ENCODE data around the gene APOBEC3B. TPM values are rescaled to one million over a fixed set of nuclear protein-coding genes. Genes with fewer than 3 reads are reported as not detected.

The APOBEC3B gene
- total RNA-seq = 0.30 and 2.8 TPM in 2 replicates

DNA sequence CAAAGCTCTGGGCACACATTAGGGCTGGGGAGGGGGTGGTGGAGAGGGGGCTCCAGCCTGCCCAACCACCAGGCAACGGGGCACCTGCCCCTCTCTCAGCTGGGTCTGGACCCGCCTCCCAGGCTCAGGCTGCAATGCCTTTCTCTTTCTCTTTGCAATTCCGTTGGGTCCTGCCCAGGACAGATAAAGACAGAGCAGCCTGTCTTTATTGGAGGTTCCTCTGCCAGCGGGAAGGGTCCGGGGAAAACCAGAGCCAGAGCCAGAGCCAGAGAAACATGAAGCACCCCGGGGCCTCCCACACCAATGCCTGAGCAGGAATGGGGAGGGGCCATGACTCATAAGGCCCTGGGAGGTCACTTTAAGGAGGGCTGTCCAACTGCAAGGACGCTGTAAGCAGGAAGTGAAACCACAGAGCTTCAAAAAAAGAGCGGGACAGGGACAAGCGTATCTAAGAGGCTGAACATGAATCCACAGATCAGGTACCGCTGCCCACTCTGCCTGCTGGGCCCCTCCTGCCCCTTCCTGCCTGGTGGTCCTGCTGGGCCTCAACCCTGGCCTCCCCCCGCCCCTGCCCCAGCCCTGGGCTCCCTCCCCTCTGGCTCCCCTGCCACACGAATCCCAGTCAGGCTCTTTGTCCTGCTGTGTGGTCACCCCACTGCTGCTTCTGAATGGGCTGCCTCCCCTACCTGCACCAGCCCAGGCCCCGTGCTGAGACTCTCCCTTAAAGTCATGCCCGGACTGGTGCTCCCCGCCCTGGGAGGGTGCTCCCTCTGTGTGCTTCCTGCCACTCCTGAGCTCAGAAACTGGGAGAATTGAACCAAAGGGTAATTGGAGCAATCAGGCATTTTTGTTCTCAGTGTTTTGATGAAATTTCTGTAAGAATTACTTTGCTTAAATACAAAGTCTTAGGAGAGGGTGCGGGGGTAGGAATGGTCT is at the start of gene APOBEC3B:
Gene APOBEC3B (plus strand): TSS at position 356 of the 936 bp plus-strand sequence. CDS start 107 bp downstream, at position 463.

DNA sequence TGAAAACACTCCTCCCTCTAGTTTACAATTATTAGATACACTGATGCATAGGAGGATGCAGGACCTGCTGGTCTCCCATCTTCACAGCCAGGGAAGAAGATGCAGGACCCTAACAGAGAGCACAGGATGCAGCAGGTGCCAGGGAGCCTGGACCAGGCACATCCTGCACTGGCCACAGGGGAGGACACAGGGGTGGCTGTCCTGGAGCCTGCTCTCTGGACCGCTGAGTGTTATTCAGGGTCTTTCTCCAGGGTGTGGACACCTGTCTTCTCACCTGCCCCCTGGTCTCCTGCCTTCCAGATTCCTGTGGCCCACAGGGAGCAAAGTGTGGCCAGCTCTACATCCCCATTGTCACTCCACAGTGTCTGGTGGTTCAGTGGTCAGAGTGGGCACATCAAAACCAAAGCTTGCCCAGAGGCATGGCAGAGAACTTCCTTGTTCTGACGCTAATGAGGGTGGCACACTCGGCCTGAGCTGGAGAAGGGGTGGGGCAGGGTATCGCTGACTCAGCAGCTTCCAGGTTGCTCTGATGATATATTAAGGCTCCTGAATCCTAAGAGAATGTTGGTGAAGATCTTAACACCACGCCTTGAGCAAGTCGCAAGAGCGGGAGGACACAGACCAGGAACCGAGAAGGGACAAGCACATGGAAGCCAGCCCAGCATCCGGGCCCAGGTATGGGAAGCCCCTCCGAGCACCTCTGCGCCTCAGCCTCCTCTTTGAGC is 24.9 kb upstream of the APOBEC3B start, which contains the start of gene APOBEC3A:
Gene APOBEC3A (plus strand): TSS at position 564 of the 725 bp plus-strand sequence. CDS start 83 bp downstream, at position 647.

DNA sequence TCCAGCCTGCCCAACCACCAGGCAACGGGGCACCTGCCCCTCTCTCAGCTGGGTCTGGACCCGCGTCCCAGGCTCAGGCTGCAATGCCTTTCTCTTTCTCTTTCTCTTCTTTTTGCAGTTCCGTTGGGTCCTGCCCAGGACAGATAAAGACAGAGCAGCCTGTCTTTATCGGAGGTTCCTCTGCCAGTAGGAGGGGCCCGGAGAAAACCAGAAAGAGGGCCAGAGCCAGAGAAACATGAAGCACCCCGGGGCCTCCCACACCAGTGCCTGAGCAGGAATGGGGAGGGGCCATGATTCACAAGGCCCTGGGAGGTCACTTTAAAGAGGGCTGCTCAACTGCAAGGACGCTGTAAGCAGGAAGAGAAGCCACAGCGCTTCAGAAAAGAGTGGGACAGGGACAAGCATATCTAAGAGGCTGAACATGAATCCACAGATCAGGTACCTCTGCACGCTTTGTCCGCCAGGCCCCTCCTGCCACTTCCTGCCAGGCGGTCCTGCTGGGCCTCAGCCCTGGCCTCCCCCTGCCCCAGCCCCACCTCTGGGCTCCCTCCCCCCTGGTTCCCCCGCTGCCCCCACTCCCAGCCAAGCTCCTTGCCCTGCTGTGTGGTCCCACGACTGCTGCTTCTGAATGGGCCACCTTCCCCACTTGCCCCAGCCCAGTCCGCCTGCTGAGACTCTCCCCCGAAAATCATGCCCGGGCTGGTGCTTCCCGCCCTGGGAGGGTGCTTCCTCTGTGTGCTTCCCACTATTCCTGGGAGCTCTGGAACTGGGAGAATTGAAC is 32.0 kb downstream of the APOBEC3B start, which contains the start of gene APOBEC3C:
Gene APOBEC3C (plus strand): TSS at position 316 of the 781 bp plus-strand sequence. CDS start 106 bp downstream, at position 422.

DNA sequence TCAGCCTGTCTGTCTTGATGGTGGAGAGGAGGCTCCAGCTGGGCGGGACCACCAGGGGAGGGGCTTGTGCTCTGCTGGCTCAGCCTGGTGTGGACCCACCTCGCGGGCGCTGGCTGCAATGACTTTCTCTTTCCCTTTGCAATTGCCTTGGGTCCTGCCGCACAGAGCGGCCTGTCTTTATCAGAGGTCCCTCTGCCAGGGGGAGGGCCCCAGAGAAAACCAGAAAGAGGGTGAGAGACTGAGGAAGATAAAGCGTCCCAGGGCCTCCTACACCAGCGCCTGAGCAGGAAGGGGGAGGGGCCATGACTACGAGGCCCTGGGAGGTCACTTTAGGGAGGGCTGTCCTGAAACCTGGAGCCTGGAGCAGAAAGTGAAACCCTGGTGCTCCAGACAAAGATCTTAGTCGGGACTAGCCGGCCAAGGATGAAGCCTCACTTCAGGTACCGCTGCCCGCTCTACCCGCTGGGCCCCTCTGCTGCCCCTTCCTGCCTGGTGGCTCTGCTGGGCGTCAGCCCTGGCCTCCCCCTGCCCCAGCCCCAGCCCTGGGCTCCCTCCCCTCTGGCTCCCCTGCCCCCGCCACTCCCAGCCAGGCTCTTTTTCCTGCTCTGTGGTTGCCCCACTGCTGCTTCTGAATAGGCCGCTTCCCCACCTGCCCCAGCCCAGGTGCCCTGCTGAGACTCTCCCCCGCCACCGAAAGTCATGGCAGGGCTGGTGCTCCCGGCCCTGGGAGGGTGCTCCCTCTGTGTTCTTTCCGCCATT is 58.6 kb downstream of the APOBEC3B start, which contains the start of gene APOBEC3F:
Gene APOBEC3F (plus strand): TSS at position 327 of the 759 bp plus-strand sequence. CDS start 97 bp downstream, at position 424.

Other genes starting within 250 kb of the APOBEC3B start
- gene SUN2, start 226.3 kb upstream of the APOBEC3B start, total RNA-seq = 83.4 and 109 TPM in 2 replicates
- gene DNAL4, start 188.2 kb upstream of the APOBEC3B start, total RNA-seq = 18.7 and 22.3 TPM in 2 replicates
- 17.2 and 38.4 TPM in 2 replicates for gene NPTXR, start 138.3 kb upstream of the APOBEC3B start, total RNA-seq
- 31.2 and 48.6 TPM in 2 replicates for gene CBX6, start 110.1 kb upstream of the APOBEC3B start, total RNA-seq
- gene APOBEC3A, start 24.7 kb upstream of the APOBEC3B start, total RNA-seq = not detected in 2 replicates
- gene APOBEC3C, start 31.9 kb downstream of the APOBEC3B start, total RNA-seq = 7.7 and 22.3 TPM in 2 replicates
- gene APOBEC3D, start 38.8 kb downstream of the APOBEC3B start, total RNA-seq = 0.59 and 0.65 TPM in 2 replicates
- 3.3 and 6.5 TPM in 2 replicates for gene APOBEC3F, start 58.5 kb downstream of the APOBEC3B start, total RNA-seq
- 5.0 and 7.0 TPM in 2 replicates for gene APOBEC3G, start 94.9 kb downstream of the APOBEC3B start, total RNA-seq
- not detected in 2 replicates for gene APOBEC3H, start 114.9 kb downstream of the APOBEC3B start, total RNA-seq
- 1.7 and 4.2 TPM in 2 replicates for gene CBX7, start 170.3 kb downstream of the APOBEC3B start, total RNA-seq